ENCODE results near the gene PLK5.

- no peak for TF ChIP-seq CTCF (conservative IDR thresholded peaks at IDR 0.05; ENCODE audit: low read length)
- no peak for TF ChIP-seq EZH2phosphoT487 (IDR thresholded peaks at IDR 0.05; ENCODE audit: borderline replicate concordance)
Observed at GRCh38 chr19:1502433-1503088, 21.3 kb upstream of the PLK5 start.
